Panc1 (cell line): ENCODE results near the gene NCKAP5. TPM values are rescaled to one million over a fixed set of nuclear protein-coding genes. Genes with fewer than 3 reads are reported as not detected.

Experiments used
- ATAC-seq: fragments of 200-7000 bp; cut with Tn5 transposase; 2 replicates; pipeline ENCODE4 v1.9.1; 2020; ENCODE audit warnings: mild to moderate bottlenecking, moderate library complexity
- BruUV-seq: library from RNA; stranded (reverse); fragments of 400-500 nt; replicated peaks from 2 replicates; lab custom pipeline; 2021; lab: Mats Ljungman, UMichigan
- CTCF ChIA-PET: fragments of 300-600 bp; sonication (Branson Sonifier 250); formaldehyde crosslinking; loops from one replicate; lab custom pipeline; 2022; ENCODE audit warnings: antibody characterized with exemption; lab: Charles Lee
- POLR2A ChIA-PET: fragments of 300-600 bp; sonication (Branson Sonifier 250); formaldehyde crosslinking; loops from one replicate; lab custom pipeline; 2022; ENCODE audit warnings: antibody characterized with exemption; lab: Charles Lee
- DNase-seq: peaks from one replicate; pipeline ENCODE4 v3.0.0-alpha.2; 2010; ENCODE audit warnings: low read depth, low spot score
- H3K27ac ChIP-seq: 2 replicates; pipeline ENCODE4 v1.5.1; 2011; ENCODE audit warnings: mild to moderate bottlenecking, low read length, inconsistent platforms
- H3K27me3 ChIP-seq: fragments of 200-500 bp; sonication (Bioruptor generic); 2 replicates; pipeline ENCODE4 v1.6.0; 2014; ENCODE audit warnings: low read length, inconsistent platforms; ENCODE audit not compliant: control insufficient read depth, insufficient read depth
- H3K36me3 ChIP-seq: fragments of 200-500 bp; sonication (Bioruptor generic); 2 replicates; pipeline ENCODE4 v1.5.1; 2014; ENCODE audit warnings: inconsistent platforms, mild to moderate bottlenecking, low read length, moderate library complexity; ENCODE audit not compliant: control insufficient read depth, insufficient read depth
- H3K4me1 ChIP-seq: 2 replicates; pipeline ENCODE4 v1.5.1; 2011; ENCODE audit warnings: inconsistent platforms, mild to moderate bottlenecking, low read length, moderate library complexity; ENCODE audit not compliant: control insufficient read depth, insufficient read depth
- H3K4me3 ChIP-seq, 2 experiments: 2 replicates each; pipeline ENCODE4 v1.5.1; 2011 to 2012; ENCODE audit warnings: low read depth in 2 of 2, low read length in 2 of 2, mild to moderate bottlenecking in 2 of 2, inconsistent platforms in 1 of 2, moderate library complexity in 1 of 2
- H3K9me3 ChIP-seq: fragments of 200-500 bp; sonication (Bioruptor generic); 2 replicates; pipeline ENCODE4 v1.5.1; 2014; ENCODE audit warnings: low read depth, mild to moderate bottlenecking, inconsistent platforms, low read length, moderate library complexity; ENCODE audit not compliant: control insufficient read depth, insufficient read depth
- POLR2AphosphoS5 ChIP-seq: IDR thresholded peaks from 2 replicates; pipeline ENCODE4 v1.6.1; 2012; ENCODE audit warnings: mild to moderate bottlenecking, low read depth, low read length, moderate library complexity
- SIN3A ChIP-seq: IDR thresholded peaks from 2 replicates; pipeline ENCODE4 v1.6.1; 2012; ENCODE audit warnings: low read depth, mild to moderate bottlenecking, low read length, moderate library complexity, borderline replicate concordance; ENCODE audit not compliant: insufficient read depth
- TCF7L2 ChIP-seq: IDR thresholded peaks from 2 replicates; pipeline ENCODE4 v1.6.1; 2011; ENCODE audit warnings: mild to moderate bottlenecking, low read depth, low read length, inconsistent platforms
- in situ Hi-C: cut with HindIII; loops from 2 replicates; pipeline ENCODE4 v1.10.0; 2016; ENCODE audit warnings: low sequenced_read_pairs, low pct_unique_long_range_greater_than_20kb
- intact Hi-C: fragments of 100-400 bp; cut with micrococcal nuclease; formaldehyde crosslinking; loops from one replicate; pipeline ENCODE4 v1.10.0; 2022; ENCODE audit not compliant: unreplicated experiment
- total RNA-seq: library from RNA; stranded (reverse); gene quantifications from one replicate; pipeline ENCODE4 v1.2.1, GENCODE V29; 2021; ENCODE audit not compliant: unreplicated experiment
- TF ChIP-seq, protein P1 (sequence below), 2 experiments: IDR thresholded peaks; 2 replicates each; pipeline ENCODE4 v1.6.1; 2011 to 2012; ENCODE audit warnings: low read depth in 2 of 2, control low read depth in 1 of 2, low read length in 1 of 2, mild to moderate bottlenecking in 1 of 2, moderate library complexity in 1 of 2; ENCODE audit not compliant: insufficient read depth in 1 of 2
- TF ChIP-seq, protein P2 (sequence below): fragments of 450-650 bp; IDR thresholded peaks from 2 replicates; pipeline ENCODE4 v1.5.1; 2017; ENCODE audit warnings: mild to moderate bottlenecking

NCKAP5 gene
- total RNA-seq, 1 experiment from 2014 or later: 0.10 TPM

DNA sequence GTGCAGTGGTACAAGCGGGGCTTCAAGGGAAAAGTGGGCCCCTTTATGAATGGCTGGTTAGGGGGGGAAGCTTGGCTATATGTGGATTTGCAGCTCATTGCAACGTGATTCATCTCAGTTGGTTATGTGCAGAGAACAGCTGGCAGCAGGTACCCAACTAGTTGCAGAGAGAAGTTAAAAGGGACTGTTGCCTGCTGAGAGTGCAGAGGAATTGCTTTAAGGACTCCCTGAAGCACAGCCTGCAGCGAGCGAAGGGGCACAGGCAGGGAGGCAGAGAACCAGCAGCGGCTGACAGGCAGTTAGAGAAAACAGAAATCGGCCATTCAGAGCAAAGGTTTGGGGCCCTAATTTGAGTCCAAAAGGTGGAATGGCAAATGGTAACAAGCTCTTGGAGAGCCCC, 620.1 kb downstream of the NCKAP5 start:
- Histone ChIP-seq H3K4me1 (no peaks in the 10 kb centered on the region), H3K4me3 (no peak overlapping the region), H3K36me3 (no peaks in the 10 kb centered on the region), H3K27me3 (0 out of 2 replicates have a peak, but pooled peaks cover 4% of the 10 kb centered on the region), H3K27ac (no peak overlapping the region), H3K9me3 (no peaks in the 10 kb centered on the region)
- no TSS peak for BruUV-seq
- no peak for TF ChIP-seq POLR2AphosphoS5
- TF ChIP-seq, protein P1, sequence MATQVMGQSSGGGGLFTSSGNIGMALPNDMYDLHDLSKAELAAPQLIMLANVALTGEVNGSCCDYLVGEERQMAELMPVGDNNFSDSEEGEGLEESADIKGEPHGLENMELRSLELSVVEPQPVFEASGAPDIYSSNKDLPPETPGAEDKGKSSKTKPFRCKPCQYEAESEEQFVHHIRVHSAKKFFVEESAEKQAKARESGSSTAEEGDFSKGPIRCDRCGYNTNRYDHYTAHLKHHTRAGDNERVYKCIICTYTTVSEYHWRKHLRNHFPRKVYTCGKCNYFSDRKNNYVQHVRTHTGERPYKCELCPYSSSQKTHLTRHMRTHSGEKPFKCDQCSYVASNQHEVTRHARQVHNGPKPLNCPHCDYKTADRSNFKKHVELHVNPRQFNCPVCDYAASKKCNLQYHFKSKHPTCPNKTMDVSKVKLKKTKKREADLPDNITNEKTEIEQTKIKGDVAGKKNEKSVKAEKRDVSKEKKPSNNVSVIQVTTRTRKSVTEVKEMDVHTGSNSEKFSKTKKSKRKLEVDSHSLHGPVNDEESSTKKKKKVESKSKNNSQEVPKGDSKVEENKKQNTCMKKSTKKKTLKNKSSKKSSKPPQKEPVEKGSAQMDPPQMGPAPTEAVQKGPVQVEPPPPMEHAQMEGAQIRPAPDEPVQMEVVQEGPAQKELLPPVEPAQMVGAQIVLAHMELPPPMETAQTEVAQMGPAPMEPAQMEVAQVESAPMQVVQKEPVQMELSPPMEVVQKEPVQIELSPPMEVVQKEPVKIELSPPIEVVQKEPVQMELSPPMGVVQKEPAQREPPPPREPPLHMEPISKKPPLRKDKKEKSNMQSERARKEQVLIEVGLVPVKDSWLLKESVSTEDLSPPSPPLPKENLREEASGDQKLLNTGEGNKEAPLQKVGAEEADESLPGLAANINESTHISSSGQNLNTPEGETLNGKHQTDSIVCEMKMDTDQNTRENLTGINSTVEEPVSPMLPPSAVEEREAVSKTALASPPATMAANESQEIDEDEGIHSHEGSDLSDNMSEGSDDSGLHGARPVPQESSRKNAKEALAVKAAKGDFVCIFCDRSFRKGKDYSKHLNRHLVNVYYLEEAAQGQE (IDR thresholded peaks at IDR 0.05; ENCODE audit: insufficient read depth in 1 of 2, low read depth in 2 of 2, low read length in 1 of 2): no peak
- TF ChIP-seq TCF7L2: no peak
- TF ChIP-seq SIN3A: no peak
- TF ChIP-seq, protein P2, sequence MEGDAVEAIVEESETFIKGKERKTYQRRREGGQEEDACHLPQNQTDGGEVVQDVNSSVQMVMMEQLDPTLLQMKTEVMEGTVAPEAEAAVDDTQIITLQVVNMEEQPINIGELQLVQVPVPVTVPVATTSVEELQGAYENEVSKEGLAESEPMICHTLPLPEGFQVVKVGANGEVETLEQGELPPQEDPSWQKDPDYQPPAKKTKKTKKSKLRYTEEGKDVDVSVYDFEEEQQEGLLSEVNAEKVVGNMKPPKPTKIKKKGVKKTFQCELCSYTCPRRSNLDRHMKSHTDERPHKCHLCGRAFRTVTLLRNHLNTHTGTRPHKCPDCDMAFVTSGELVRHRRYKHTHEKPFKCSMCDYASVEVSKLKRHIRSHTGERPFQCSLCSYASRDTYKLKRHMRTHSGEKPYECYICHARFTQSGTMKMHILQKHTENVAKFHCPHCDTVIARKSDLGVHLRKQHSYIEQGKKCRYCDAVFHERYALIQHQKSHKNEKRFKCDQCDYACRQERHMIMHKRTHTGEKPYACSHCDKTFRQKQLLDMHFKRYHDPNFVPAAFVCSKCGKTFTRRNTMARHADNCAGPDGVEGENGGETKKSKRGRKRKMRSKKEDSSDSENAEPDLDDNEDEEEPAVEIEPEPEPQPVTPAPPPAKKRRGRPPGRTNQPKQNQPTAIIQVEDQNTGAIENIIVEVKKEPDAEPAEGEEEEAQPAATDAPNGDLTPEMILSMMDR: no peak
- intact Hi-C loops: no loop called here
- ATAC-seq (no peak), DNase-seq (no peak)
- ChIA-PET CTCF (no interaction called here), POLR2A (no interaction called here)
- in situ Hi-C loops: no loop called here

DNA sequence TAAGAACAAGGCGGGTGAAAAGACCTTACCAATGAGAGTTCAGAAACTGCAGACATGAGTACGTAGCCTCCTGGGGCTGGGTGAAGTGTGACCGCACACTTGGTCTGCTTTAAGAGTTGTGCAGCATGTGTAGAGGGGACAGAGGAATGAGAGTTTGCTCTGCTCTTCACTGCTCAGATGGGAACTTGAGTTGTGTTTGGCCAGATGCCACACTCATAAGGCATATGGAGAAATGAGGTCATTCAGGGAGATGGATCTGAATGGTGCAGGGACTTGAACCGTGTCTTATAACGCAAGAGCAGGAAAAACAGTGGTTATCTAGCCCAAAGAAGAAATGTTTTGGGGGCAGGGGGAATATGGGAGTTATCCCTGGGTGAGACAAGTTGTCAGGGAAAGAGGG, 624.4 kb downstream of the NCKAP5 start:
- ChIA-PET POLR2A (no interaction called here), CTCF (interaction anchor here (0.5 kb wide), 1 partner anchor 267 kb away, joined by 3 read pairs; no protein-coding TSS in a partner anchor)
- no TSS peak for BruUV-seq

More for the DNA sequence above, 624.4 kb downstream of the NCKAP5 start:
- 0 out of 2 replicates have a peak, but pooled peaks cover 4% of the 10 kb centered on the region for H3K27me3 ChIP-seq
- H3K4me3 ChIP-seq: no peak overlapping the region
- H3K36me3 ChIP-seq: no peaks in the 10 kb centered on the region
- no peaks in the 10 kb centered on the region for H3K4me1 ChIP-seq
- no peak overlapping the region for H3K27ac ChIP-seq
- in situ Hi-C loops: no loop called here
- no peaks in the 10 kb centered on the region for H3K9me3 ChIP-seq
- DNase-seq (no peak), ATAC-seq (no peak)
- intact Hi-C loops: no loop called here
- TF ChIP-seq, protein P2: no peak
- TF ChIP-seq POLR2AphosphoS5 (no peak), SIN3A (no peak)
